Measurements from ENCODE around the gene CPED1. TPM values are rescaled to one million over a fixed set of nuclear protein-coding genes. Genes with fewer than 3 reads are reported as not detected.

CPED1 gene
- total RNA-seq, 1 experiment from 2014 or later, result 0.13 TPM

GRCh38 chr7:120996988-120997345 is 8.5 kb downstream of the CPED1 start:
- H3K27ac Mint-ChIP-seq, result no peak overlapping the region
- no peaks in the 10 kb centered on the region for H3K36me3 Mint-ChIP-seq (ENCODE audit: insufficient read depth in 1 of 3, low read depth in 3 of 3)
- H3K4me1 ChIP-seq (ENCODE audit: insufficient read depth, low read length), result no peaks in the 10 kb centered on the region

More at GRCh38 chr7:120996988-120997345, 8.5 kb downstream of the CPED1 start:
- no peak overlapping the region for H3K23ac ChIP-seq (ENCODE audit: insufficient read length, low read depth, low read length)
- no peak overlapping the region for H3T11ph ChIP-seq (ENCODE audit: low read length)
- DNase-seq, result no peak
- no peak overlapping the region for H2AFZ ChIP-seq (ENCODE audit: low read length)
- no peak overlapping the region for H3K14ac ChIP-seq (ENCODE audit: insufficient read depth, low read length)
- no peaks in the 10 kb centered on the region for H3K27me3 ChIP-seq (ENCODE audit: insufficient read depth, low read length)
- no peaks in the 10 kb centered on the region for H3K4me1 Mint-ChIP-seq
- no peak overlapping the region for H4K5ac ChIP-seq (ENCODE audit: insufficient read length, low read depth, low read length)
- no peak overlapping the region for H3K56ac ChIP-seq (ENCODE audit: insufficient read length, low read depth, low read length)
- H3K9ac ChIP-seq (ENCODE audit: extremely low read depth, insufficient read length, low read length), result no peak overlapping the region
- H3K4ac ChIP-seq (ENCODE audit: low read depth, low read length), result no peak overlapping the region
- H2BK12ac ChIP-seq (ENCODE audit: insufficient read length, low read depth, low read length), result no peak overlapping the region
- H3K4me3 Mint-ChIP-seq, result no peak overlapping the region
- H2AK5ac ChIP-seq (ENCODE audit: insufficient read length, low read length), result no peak overlapping the region
- H2BK15ac ChIP-seq (ENCODE audit: low read depth, low read length), result no peak overlapping the region
- H2BK5ac ChIP-seq (ENCODE audit: insufficient read length, low read length), result no peak overlapping the region
- no peaks in the 10 kb centered on the region for H4K20me1 ChIP-seq (ENCODE audit: control insufficient read depth, insufficient read depth, insufficient read length)
- no peak overlapping the region for H4K8ac ChIP-seq (replicated peaks; ENCODE audit: insufficient read length, low read depth, low read length)
- H3K18ac ChIP-seq (ENCODE audit: insufficient read length, low read depth, low read length), result no peak overlapping the region
- no peak overlapping the region for H3K27ac ChIP-seq (ENCODE audit: insufficient read length, low read depth, low read length)
- no peak overlapping the region for H2BK20ac ChIP-seq (ENCODE audit: low read depth, low read length, poor library complexity, severe bottlenecking)
- no peak overlapping the region for H3K4me2 ChIP-seq (ENCODE audit: insufficient read depth, insufficient read length, low read length)
- no peaks in the 10 kb centered on the region for H3K79me2 ChIP-seq (ENCODE audit: insufficient read depth, low read length)
- H3K27me3 Mint-ChIP-seq (ENCODE audit: low read depth), result no peaks in the 10 kb centered on the region
- H3K23me2 ChIP-seq (ENCODE audit: insufficient read length, low read depth, low read length, poor library complexity, severe bottlenecking), result no peaks in the 10 kb centered on the region
- no peaks in the 10 kb centered on the region for H3K9me3 ChIP-seq (ENCODE audit: control insufficient read depth, low read depth, low read length)
- no peaks in the 10 kb centered on the region for H3K79me1 ChIP-seq (ENCODE audit: insufficient read depth, low read depth, low read length, poor library complexity, severe bottlenecking)
- no peak overlapping the region for H4K91ac ChIP-seq (ENCODE audit: insufficient read length, low read depth, low read length)
- H3K9me3 Mint-ChIP-seq, result no peaks in the 10 kb centered on the region
- no peak overlapping the region for H2BK120ac ChIP-seq (ENCODE audit: low read depth, low read length, poor library complexity, severe bottlenecking)
- no peak for TF ChIP-seq CTCF (conservative IDR thresholded peaks at IDR 0.05)

All from H9 (cell line).